NCI-H1105 treated with DMSO at 0.1 percent for 48 hours (cell line): ENCODE results near the gene INSYN2A.

Experiments used
- DNase-seq: peaks from one replicate; lab custom pipeline; 2025; lab: John Stamatoyannopoulos, UW

Gene INSYN2A, protein sequence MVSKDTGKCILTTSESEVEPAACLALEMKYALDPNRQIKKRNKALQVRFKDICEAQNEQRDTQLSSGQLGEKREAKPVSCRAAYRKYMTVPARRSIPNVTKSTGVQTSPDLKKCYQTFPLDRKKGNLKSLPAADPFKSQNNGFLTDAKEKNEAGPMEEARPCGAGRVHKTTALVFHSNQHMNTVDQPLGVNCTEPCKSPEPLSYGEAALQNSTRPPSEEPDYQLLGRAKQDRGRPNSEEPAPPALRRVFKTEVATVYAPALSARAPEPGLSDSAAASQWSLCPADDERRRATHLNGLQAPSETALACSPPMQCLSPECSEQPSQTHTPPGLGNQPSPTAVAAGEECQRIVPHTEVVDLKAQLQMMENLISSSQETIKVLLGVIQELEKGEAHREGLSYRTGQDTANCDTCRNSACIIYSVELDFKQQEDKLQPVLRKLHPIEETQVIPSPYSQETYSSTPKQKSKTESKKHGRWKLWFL

DNA sequence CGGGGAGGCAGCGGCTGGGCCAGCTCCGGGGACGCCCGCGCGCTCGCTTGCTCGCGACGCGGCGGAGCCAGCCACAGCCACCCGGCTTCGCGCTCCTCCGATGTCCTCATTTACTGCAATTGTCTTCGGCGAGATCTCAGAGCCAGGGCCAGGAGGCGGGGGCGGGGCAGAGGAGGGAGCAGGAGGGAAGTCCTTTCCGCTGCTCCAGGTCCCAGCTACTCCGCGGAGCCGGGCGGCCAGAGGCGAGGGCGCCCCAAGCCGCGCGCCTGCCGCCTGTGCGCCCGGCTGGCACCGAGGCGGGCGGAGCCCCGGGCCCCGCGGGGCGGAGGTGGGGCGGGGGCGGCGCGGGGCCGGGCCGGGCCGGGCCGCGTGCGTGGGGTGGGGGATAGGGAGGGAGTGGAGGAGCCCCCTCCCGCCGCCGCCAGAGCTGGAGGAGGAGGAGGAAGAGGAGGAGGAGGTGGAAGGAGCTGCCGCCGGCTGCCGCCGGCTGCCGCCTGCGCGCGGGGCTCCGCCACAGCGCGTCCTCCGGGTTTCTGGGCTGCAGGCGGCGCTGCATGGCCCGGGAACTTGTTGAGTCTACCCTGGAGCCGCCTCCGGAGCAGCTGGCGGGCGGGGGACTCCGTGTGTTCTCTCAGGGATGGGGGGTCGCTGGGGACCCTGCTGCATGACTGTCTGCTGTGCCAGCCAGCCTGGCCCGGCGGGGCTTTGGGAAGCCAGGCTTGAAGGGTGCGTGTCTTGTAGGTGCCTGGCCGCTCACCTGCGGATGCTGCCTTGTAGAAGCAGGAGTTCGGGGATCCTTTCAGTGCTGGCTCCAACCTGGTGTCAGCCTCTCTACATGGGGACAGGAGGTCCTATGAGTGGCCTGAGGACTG lies at the start of gene INSYN2A:
TSS of gene INSYN2A (minus strand) at position 310 of the 872 bp plus-strand sequence. CDS start 20,196 bp downstream, outside the sequence.
- DNase-seq, result no peak

DNA sequence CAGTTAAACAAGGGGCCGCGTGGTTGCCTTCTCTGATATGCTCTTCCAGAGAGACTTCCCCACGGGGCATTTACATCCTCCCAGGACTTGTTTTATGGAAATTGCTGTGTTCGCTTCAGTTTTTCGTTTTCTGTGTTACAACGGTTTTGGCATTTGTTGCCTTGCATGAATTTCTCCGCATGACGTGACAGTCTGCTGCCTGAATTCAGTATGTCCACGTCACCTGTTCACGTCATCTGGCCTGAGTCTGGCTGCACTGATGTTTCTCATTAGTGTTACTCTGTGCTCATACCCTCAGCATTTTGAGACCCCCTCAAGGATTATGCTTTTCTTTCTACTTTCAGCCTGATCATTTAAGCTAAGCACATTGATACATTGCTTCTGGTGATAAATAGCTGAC lies 49.1 kb upstream of the INSYN2A start:
- DNase-seq, result no peak

DNA sequence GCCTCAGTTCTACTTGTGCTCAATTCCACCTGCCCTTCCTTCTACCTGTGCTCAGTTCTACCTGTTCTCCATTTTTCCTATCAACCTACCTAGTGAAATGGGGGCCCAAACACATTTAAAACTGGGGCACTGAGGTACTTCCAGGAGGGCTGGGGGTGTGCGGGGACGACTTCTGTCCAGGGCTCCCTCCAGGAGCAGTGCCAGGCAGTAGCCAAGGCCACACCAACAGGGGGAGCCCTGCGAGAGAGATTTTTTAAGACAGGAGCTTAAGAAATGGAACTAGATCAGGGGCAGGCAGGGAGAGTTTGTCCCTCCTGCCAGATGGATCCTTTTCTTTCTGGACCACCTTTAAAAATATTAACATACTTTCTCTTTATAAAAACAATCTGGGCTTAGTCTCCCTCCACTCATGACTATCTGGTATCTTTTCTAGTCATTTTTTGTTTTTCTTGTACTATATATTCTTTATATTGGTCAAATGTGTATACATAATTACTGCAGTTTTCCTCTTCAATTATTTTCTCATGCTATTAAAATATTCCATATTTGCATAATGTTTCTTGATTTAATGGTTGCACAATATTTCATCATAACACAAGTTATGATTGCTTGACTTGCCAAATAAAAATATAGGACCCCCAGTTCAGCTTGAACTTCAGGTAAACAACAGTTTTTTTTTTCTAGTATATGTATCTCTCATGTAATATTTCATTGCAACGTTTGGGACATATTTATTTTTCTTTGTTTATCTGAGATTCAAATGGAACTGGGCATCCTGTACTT lies 47.3 kb upstream of the INSYN2A start:
- no peak for DNase-seq

DNA sequence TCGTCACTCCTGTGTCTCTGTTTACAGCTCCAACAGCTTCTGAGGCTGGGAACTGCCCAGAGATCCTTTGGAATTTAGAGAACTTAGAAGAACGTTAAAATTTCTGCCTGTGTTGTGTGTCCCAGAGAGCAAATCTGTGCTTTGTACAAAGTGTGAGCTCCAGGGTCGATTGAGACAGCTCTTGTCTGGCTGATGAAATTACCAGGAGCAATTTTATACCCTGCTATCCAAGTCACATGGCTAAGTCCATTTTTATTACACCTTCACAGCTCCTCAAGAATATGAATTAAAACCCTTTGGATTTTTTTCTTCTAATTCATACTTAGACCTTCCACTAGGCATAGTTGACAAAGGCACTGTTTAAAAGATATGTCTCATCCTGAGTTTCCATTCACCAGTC lies 46.5 kb upstream of the INSYN2A start:
- no peak for DNase-seq

DNA sequence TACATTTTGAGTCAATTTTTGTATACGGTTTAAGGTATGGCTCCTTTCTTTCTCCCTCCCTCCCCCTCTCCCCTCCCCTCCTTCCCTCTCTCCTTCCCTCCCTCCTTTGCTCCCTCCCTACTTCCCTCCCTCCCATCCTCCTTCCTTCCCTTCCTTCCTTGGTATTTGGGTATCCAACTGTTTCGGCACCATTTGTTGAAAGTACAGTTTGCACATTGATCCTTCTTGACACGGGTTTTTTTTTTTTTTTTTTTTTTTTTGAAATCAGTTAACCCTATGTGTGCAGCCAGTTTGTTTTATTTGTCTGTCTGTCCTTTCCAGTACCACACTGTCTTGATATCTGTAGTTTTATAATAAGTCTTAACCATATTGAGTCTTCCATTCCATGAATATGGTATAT lies 39.9 kb upstream of the INSYN2A start:
- no peak for DNase-seq

DNA sequence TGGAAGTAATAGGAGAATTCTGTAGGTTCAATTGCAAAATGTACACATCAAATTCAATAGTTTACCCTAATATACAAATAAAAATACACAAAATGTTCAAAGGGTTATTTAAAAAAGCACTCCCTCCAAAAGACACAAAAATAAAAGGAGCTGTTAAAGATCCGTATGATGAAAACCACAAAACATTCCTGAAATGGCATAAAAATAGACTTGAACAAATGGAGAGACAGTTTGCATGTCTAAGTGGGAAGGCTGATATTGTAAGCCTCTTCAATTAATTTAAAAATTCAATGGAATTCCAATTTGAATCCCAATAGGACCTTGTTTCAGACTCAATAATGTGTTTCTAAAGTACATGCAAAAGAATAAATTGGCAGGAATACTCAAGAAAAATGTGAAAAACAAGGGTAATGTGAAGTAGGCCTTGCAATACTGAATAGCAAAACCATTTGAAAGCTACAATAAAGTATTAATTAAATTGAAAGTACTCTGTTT lies 38.0 kb upstream of the INSYN2A start:
- DNase-seq, result no peak

DNA sequence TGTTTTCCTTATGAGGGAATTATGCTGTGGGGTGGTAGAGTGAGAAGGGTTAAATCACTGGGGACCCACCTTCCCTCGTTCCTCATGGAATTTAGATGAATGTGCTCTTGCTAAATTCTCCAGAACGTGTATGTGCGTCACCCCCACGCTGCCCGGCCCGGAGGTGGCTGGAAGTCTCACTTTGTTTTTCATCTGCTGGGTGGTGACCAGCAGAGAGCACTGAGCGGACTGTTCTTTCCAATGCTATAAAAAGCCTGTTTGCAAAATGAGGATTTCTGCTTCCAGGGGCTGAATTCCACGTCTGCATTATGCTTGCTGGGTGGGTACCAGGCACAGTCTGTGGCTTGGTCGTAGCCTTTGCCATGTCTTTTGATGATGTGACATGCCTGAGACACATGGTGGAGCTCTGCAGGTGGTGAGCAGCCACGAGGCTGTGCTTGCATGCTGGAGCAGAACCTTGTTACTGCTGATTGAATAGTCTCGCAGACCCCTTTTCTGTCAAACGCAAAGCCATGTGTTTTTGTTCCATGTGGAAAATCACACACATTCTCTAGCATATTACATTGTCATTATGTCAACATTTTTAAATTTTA lies 31.9 kb upstream of the INSYN2A start:
- DNase-seq, result no peak

DNA sequence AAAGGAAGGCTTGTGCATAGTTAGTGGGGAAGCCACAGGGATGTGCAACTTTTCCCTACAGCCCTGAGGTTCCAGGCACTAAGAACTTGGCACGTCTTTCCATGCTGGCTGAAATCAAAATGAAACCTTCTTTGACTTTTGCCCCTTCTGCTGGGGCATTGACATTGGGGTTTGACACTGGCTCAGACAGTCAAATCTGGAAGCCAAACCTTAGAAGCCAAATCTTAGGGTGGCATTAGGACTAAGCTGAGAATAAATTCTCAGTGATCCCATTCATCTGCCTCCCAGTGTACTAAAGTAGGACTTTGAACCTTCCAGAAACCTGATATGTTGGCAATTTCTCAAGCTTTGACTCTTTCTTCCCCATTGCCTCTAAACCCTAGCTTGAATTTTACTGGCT lies 31.3 kb upstream of the INSYN2A start:
- no peak for DNase-seq

DNA sequence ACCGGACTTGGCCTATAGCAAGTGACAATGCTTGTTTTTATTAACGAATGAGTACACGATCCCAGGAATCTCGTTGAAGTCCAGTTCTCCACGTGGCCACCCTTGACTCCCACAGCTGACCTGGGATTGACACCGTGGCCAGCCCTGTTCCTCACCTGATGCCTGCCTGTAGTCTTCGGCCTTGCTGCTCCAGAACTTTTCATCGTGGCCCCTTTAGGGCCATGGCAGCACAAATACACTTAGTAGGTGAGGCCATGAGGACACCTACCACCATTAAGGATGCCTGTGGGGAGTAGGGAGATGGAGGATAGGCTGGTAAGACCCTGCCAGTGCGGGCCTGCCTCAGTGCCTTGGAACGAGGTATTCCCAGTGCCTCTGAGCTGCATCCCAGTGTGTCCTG lies 30.6 kb upstream of the INSYN2A start:
- DNase-seq, result no peak

DNA sequence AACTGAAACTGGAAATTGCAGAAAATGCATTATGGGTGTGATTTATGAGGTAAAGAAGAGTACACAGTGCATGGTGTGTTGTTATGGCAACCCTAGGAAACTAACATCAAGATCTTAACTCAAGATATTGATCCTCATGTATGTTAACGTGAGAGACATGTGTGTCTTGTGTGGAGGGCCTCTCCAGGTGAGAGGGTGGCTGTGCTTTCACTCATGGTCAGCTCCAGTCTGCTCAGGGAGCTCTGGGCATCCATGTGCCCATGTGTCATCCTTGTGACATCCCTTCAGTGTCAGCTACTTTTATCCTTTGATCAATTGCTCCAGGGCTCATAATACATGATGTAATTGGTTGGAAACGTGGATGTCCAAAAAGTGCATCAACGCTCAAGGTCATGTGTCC lies 24.9 kb upstream of the INSYN2A start:
- DNase-seq, result no peak

DNA sequence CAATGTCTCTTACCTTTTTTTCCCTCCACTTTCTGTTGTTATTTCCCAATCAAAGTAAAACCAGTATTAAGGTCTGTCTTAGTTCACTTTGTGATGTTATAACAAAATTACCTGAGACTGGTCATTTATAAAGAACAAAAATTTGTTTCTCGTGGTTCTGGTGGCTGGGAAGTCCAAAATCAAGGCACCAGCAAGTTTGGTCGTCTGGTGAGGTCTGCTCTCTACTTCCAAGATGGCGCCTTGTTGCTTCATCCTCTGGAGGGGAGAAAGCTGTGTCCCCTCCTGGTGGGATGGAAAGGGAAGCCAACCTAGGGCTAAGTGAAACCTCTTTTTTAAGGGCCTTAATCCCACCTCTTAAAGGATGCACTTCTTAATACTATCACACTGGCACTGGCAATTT lies 22.3 kb upstream of the INSYN2A start:
- no peak for DNase-seq

DNA sequence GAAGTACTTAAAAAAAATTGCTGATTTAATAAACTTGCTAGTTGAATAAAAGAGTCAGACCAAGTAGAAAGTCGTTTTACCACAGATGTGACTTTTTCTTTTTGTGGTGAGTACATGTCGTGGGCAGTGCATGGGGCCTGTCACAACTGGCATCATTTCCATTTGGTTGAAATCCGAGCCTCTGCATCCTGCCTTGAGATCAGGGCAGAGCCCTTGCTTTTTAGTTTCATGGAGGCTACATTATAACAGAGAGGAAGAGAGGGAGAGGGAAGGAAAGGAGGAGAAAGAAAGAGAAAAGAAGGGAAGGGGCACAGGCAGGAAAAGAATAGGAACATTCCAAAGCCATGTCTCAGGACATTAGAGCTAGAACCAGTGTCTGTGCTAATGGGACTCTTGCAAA lies 20.4 kb upstream of the INSYN2A start:
- DNase-seq, result no peak

DNA sequence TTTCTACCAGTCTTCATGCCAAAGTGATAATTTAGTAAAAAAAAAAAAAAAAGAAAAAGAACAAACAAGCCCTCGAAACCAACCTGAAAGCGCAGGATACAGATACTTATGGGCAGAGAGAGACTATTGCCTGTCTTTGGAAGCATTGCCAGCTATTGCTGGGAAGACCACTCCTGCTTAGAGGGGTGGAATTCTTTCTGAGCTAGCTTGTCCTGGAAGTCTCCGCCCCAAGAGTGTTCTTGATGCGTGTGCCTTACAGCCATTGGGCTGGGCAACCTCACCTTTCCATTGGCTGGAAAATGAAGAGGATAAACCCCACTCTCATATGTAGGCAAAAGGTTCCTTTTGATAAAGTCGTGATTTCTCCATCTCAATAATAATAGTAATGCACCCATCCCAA lies 19.9 kb upstream of the INSYN2A start:
- DNase-seq, result no peak

DNA sequence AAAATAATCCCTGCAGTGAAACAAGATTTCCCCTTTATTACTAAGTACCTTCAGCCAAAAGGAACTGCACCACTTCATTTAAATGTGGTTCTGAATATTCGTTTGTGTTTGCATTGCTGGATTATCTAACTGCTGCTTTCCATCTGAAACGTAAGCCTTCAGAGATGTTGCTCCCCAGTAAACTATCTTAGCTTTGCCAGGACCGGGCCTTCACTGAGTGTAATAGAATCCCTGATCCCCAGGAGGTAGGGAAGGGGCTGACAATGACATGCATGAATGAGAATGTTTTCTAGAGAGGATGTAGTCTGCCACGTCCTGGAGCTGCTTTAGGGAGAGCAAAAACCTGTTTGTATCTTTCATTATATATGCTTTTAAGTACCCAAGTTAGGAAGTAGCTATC lies 19.5 kb upstream of the INSYN2A start:
- DNase-seq, result no peak

DNA sequence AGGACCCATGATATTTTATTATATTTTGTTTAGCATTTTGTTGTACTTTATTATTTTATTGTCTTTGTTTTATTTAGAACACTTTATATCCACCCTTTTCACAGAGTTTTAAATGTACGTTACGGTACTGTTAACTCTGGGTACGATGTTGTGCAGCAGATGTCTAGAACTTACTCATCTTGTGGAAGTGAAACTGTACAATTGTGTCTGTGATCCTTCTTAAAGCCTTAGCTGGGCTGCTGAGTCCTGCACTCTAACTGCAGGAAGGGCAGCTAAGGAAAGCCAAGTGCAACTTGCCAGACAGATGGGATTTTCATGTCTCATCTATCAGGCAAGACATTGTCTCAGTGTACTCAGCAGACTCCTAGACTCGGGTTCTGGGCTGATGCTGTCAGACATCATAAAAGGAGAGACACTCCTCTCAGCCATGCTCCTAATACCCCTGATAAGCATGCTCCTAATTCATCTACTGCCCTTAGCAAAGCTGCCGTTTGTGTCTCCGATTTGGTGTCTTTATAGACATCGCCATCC lies 14.6 kb upstream of the INSYN2A start:
- DNase-seq, result no peak

DNA sequence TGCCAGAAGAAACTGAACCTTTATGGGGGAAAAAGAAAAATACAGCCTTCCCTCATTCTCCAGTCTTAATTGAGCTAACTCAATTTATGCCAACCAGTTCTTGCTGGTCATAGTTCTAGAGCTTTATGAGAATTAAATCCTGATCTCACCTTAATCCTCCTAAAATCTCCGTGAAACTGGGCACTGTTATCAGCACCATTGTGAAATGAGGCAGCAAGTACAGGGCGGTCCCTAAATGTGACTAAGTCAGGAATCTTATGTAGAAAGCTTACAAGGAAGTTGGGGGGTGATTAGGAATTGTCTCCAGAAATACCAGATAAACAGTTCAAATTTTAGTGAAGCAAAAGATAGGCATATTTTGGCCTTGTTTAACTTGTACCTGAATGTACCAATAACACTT lies 10.7 kb upstream of the INSYN2A start:
- DNase-seq, result no peak

DNA sequence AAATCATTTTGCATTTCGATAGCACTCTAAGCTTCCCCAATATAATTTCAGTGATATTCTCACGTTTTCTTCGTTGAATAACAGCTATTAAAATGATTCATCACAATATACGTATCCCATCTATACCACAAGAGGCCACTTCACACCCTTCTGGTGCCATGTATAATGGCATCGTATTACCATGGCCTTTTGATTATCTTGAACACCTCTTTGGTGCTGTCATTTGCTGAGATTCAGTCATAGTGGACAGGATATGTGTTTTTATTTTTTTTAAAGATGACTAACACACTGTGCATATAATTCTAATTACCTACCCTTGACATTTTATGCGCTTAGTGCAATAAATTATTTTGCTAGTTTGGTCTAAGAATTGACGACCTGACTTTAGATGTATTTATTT lies 6.7 kb upstream of the INSYN2A start:
- DNase-seq, result no peak

DNA sequence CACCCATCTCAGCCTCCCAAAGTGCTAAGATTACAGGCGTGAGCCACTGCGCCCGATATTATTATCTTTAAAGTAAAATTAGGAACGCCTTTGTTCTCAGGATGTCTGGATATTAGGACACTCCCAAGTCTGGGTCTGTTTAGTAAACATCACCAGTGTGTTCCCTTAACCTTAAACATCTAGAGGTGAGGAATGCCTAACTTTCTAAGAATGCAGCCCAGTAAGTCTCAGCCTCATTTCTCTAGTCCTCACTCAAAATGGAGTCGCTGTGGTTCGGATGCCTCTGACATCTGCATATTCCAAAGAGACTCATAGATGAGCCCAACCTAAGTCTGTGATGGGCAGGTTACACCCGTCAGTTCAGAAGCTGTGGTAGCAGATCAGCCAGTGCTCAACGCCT lies 4.3 kb upstream of the INSYN2A start:
- no peak for DNase-seq

DNA sequence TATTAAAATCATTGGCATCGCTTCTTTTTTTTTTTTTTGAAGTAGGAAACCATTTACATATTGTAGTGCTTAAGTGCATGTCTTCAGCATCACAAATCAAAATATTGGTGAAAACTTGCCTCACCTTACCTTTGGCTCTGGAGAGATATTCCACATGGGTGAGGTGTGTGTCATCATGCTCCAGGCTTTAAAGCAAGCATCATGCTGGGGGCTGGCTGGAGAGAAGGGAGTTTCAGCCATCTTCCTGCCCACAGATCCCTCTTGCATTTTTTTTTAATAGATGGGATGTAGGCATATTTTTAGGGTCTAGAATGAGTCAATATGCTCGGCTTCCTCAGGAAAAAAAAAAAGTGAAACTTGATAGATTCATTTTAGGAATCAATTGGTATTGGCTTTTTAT lies 2.3 kb upstream of the INSYN2A start:
- DNase-seq, result no peak

DNA sequence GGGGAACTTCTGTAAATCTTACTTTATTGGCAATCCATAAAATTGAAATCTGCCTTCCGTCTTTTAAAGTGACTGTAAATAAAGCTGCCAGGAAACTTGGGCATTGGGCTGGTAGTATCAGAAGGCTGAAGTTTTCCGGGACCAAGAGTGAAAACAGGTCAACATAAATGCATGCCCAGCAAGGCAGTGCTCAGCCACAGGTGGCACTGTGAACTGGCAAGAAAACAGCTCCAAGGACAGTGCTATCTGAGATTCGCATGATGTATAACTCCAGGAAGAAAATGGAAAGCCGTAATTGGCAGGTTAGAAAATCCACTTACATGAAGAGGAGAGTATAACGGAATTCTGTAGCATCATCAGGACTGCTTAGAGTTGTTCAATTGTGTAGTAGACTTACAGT lies 1.9 kb upstream of the INSYN2A start:
- DNase-seq, result no peak

DNA sequence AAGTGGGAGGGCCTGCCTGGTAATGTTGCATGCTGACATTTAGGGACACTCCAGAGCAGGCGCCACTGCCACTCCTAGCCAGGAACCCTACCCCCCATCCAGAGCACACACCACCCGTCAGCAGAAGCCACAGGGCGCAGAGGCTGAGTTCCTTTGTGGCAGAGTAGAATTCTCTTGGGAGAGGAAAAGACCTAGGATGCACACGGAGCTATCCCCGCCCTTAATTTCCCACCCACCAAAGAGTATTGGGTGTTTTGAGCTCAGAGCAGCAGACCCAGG lies 702 bp upstream of the INSYN2A start:
- no peak for DNase-seq
